B cell (primary cell): ENCODE results near the gene PDE3B. TPM values are rescaled to one million over a fixed set of nuclear protein-coding genes. Genes with fewer than 3 reads are reported as not detected.

Experiments used
- ATAC-seq: fragments of 200-7000 bp; cut with Tn5 transposase; one replicate; pipeline ENCODE4 v1.10.0; 2021; ENCODE audit warnings: low read depth, mild to moderate bottlenecking, moderate number of reproducible peaks, moderate library complexity
- CTCF ChIA-PET: fragments of 350-600 bp; sonication (Branson Sonifier 250); formaldehyde crosslinking; loops from one replicate; lab custom pipeline; 2021; ENCODE audit warnings: antibody characterized with exemption, inconsistent platforms; lab: Charles Lee
- POLR2A ChIA-PET: fragments of 350-600 bp; sonication (Branson Sonifier 250); formaldehyde crosslinking; loops from one replicate; lab custom pipeline; 2021; ENCODE audit warnings: antibody characterized with exemption; lab: Charles Lee
- DNase-seq: peaks from one replicate; pipeline ENCODE4 v3.0.0; 2013
- H2AFZ ChIP-seq: 2 replicates; pipeline ENCODE4 v1.6.1; 2012; ENCODE audit warnings: mild to moderate bottlenecking, low read depth, low read length; ENCODE audit not compliant: insufficient read depth, poor library complexity, severe bottlenecking
- H3K27ac ChIP-seq, 2 donors: 1 replicate in 1 of 2; 2 replicates in 1 of 2; pipeline ENCODE4 v1.5.1; 2012 to 2013; ENCODE audit warnings: low read length in 2 of 2, mild to moderate bottlenecking in 2 of 2, moderate library complexity in 1 of 2
- H3K27me3 ChIP-seq, 4 experiments: fragments of 200-600 bp in 1 of 4; sonication (generic) in 1 of 4; replicated peaks in 1 of 4; 1 replicate in 2 of 4; 2 replicates in 2 of 4; pipeline versions ENCODE4 v1.6.1 to v1.7.0; 2013 to 2016; ENCODE audit warnings: low read length in 3 of 4, mild to moderate bottlenecking in 2 of 4, mixed read lengths in 1 of 4, moderate library complexity in 1 of 4; ENCODE audit not compliant: insufficient read depth in 4 of 4, control insufficient read depth in 3 of 4; ENCODE audit errors: control extremely low read depth in 1 of 4
- H3K36me3 ChIP-seq, 2 experiments: replicated peaks in 1 of 2; 1 replicate in 1 of 2; 2 replicates in 1 of 2; pipeline versions ENCODE4 v1.6.1 to v1.7.1; 2013; ENCODE audit warnings: low read length in 1 of 2; ENCODE audit not compliant: insufficient read depth in 2 of 2, control insufficient read depth in 1 of 2; ENCODE audit errors: control extremely low read depth in 1 of 2, extremely low read depth in 1 of 2
- H3K4me1 ChIP-seq, 2 donors: fragments of 200-600 bp in 1 of 2; sonication (generic) in 1 of 2; 1 replicate in 1 of 2; 2 replicates in 1 of 2; pipeline versions ENCODE4 v1.5.1 to v1.6.1; 2013 to 2017; ENCODE audit warnings: low read length in 2 of 2; ENCODE audit not compliant: control insufficient read depth in 2 of 2, insufficient read depth in 2 of 2
- H3K4me2 ChIP-seq: replicated peaks from 2 replicates; pipeline ENCODE3; 2012; ENCODE audit warnings: mild to moderate bottlenecking, low read depth, low read length; ENCODE audit not compliant: poor library complexity, severe bottlenecking
- H3K4me3 ChIP-seq, 5 experiments: fragments of 200-600 bp in 1 of 5; sonication (generic) in 1 of 5; 1 replicate in 3 of 5; 2 replicates in 2 of 5; pipeline versions ENCODE4 v1.5.1 to v1.7.0; 2011 to 2016; ENCODE audit warnings: low read length in 4 of 5, mild to moderate bottlenecking in 4 of 5, low read depth in 2 of 5, control low read depth in 1 of 5, moderate library complexity in 1 of 5; ENCODE audit not compliant: insufficient read depth in 1 of 5; ENCODE audit errors: control extremely low read depth in 1 of 5, extremely low read depth in 1 of 5
- H3K79me2 ChIP-seq: fragments of 200-600 bp; sonication (generic); one replicate; pipeline ENCODE4 v1.6.0; 2016; ENCODE audit warnings: low read length; ENCODE audit not compliant: control insufficient read depth, insufficient read depth
- H3K9ac ChIP-seq: fragments of 200-600 bp; sonication (generic); 2 replicates; pipeline ENCODE4 v1.6.1; 2017; ENCODE audit warnings: mild to moderate bottlenecking, low read length, moderate library complexity
- H3K9me3 ChIP-seq, 3 donors: one replicate each; pipeline versions ENCODE4 v1.6.1 to v1.7.1; 2013; ENCODE audit warnings: low read length in 2 of 3; ENCODE audit not compliant: control insufficient read depth in 2 of 3, insufficient read depth in 1 of 3; ENCODE audit errors: control extremely low read depth in 1 of 3
- H4K20me1 ChIP-seq: 2 replicates; pipeline ENCODE4 v1.6.0; 2012; ENCODE audit warnings: mild to moderate bottlenecking, low read length; ENCODE audit not compliant: insufficient read depth, control insufficient read depth, poor library complexity, severe bottlenecking
- H3K27ac Mint-ChIP-seq: one replicate; pipeline ENCODE4 v1.8.0; 2021; ENCODE audit warnings: mixed read lengths
- H3K27me3 Mint-ChIP-seq: one replicate; pipeline ENCODE4 v1.8.0; 2021; ENCODE audit warnings: mixed read lengths
- H3K4me1 Mint-ChIP-seq: one replicate; pipeline ENCODE4 v1.8.0; 2021; ENCODE audit warnings: mixed read lengths
- H3K4me3 Mint-ChIP-seq: one replicate; pipeline ENCODE4 v1.8.0; 2021; ENCODE audit warnings: mixed read lengths
- H3K9me3 Mint-ChIP-seq: one replicate; pipeline ENCODE4 v1.8.0; 2022; ENCODE audit warnings: mixed read lengths; ENCODE audit not compliant: insufficient read depth
- CTCF ChIP-seq: fragments of 200-600 bp; IDR thresholded peaks from one replicate; pipeline ENCODE4 v1.8.0; 2022; ENCODE audit warnings: antibody characterized with exemption, mild to moderate bottlenecking
- EZH2 ChIP-seq: IDR thresholded peaks from 2 replicates; pipeline ENCODE4 v1.6.1; 2012; ENCODE audit warnings: borderline replicate concordance, low read depth, mild to moderate bottlenecking, moderate library complexity, low read length; ENCODE audit not compliant: insufficient read depth, poor library complexity, severe bottlenecking
- whole genome bisulfite sequencing: methylation state at CpG from one replicate; pipeline ENCODE4 v1.1.5; 2013; ENCODE audit warnings: missing lambda C conversion rate; ENCODE audit not compliant: insufficient coverage; 5-methylcytosine and 5-hydroxymethylcytosine counted together
- intact Hi-C: fragments of 100-400 bp; cut with micrococcal nuclease; formaldehyde crosslinking; loops from one replicate; pipeline ENCODE4 v1.10.0; 2022
- polyA plus RNA-seq: library from polyadenylated mRNA; depleted of rRNA; stranded (reverse); fragments of >200 nt; gene quantifications from 2 replicates; pipeline ENCODE4 v1.2.3, GENCODE V29; 2012
- total RNA-seq, 2 donors: library from RNA; stranded (reverse); fragments of 120-200 nt in 1 of 2; gene quantifications; 1 replicate in 1 of 2; 2 replicates in 1 of 2; pipeline versions ENCODE4 v1.2.3 to v1.2.4, GENCODE V29; 2013 to 2022

The PDE3B gene
- total and polyA plus RNA-seq, 2 donors (not counting 1 experiment from before 2014, with no cell fraction given), result 1.0 to 60.7 TPM

- H3K4me2 ChIP-seq, result no peak overlapping the region
- no peak overlapping the region for H2AFZ ChIP-seq
- peaks cover 0 to 1% (median 0%) of the 10 kb centered on the region in 3 donors for H3K9me3 ChIP-seq
- no peak overlapping the region for H3K9ac ChIP-seq
- Mint-ChIP-seq H3K9me3 (peaks cover 7% of the 10 kb centered on the region), H3K4me1 (no peaks in the 10 kb centered on the region), H3K27ac (no peak overlapping the region), H3K27me3 (peaks cover 23% of the 10 kb centered on the region), H3K4me3 (no peak overlapping the region)
- ATAC-seq (no peak), DNase-seq (no peak)
- no peaks in the 10 kb centered on the region for H3K4me1 ChIP-seq
- no peaks in the 10 kb centered on the region for H3K79me2 ChIP-seq
- no peak overlapping the region for H3K27ac ChIP-seq
- no peaks in the 10 kb centered on the region for H4K20me1 ChIP-seq
- TF ChIP-seq CTCF (no peak), EZH2 (no peak)
- H3K4me3 ChIP-seq, result no peak overlapping the region
- peaks cover 0 to 1% of the 10 kb centered on the region in 2 experiments for H3K36me3 ChIP-seq
- ChIA-PET CTCF (interaction anchor here (0.6 kb wide), 1 partner anchor 14 kb away, joined by 5 read pairs; no protein-coding TSS in a partner anchor), POLR2A (no interaction called here)
- peaks cover 0 to 7% (median 2%) of the 10 kb centered on the region in 4 experiments for H3K27me3 ChIP-seq
- intact Hi-C loops, result no loop called here
These were observed 177.4 kb downstream of the PDE3B start for GRCh38 chr11:14821031-14821430.

GRCh38 chr11:14826600-14826999 lies 183.0 kb downstream of the PDE3B start:
- Histone ChIP-seq H3K9ac (no peak overlapping the region), H4K20me1 (no peaks in the 10 kb centered on the region), H3K4me2 (no peak overlapping the region), H3K4me1 (no peaks in the 10 kb centered on the region), H3K9me3 (peaks cover 0 to 3% (median 1%) of the 10 kb centered on the region in 3 donors), H2AFZ (no peak overlapping the region), H3K27ac (no peak overlapping the region), H3K79me2 (no peaks in the 10 kb centered on the region), H3K4me3 (no peak overlapping the region), H3K27me3 (peaks cover 0 to 7% (median 2%) of the 10 kb centered on the region in 4 experiments), H3K36me3 (no peaks in the 10 kb centered on the region)
- H3K27me3 Mint-ChIP-seq, result peaks cover 23% of the 10 kb centered on the region
- intact Hi-C loops, result no loop called here
- H3K4me3 Mint-ChIP-seq, result no peak overlapping the region
- TF ChIP-seq CTCF, result no peak
- ChIA-PET POLR2A (no interaction called here), CTCF (no interaction called here)
- H3K4me1 Mint-ChIP-seq, result no peaks in the 10 kb centered on the region
- peaks cover 13% of the 10 kb centered on the region for H3K9me3 Mint-ChIP-seq
- no peak for DNase-seq
- ATAC-seq, result no peak
- no peak overlapping the region for H3K27ac Mint-ChIP-seq
- 75% methylated on average over 1 of the region's 2 CpGs for WGBS
